Psoas muscle (tissue), 8 donors: ENCODE data around the gene FOXP3. TPM values are rescaled to one million over a fixed set of nuclear protein-coding genes. Genes with fewer than 3 reads are reported as not detected.

Source experiments
- ATAC-seq, 4 donors: fragments of 200-7000 bp; cut with Tn5 transposase; one replicate each; pipeline ENCODE4 v1.9.1; 2020; ENCODE audit warnings: moderate library complexity in 3 of 4, mild to moderate bottlenecking in 2 of 4
- DNase-seq, 2 donors: peaks; one replicate each; pipeline ENCODE4 v3.0.0-alpha.2; 2020
- H3K27ac ChIP-seq: fragments of 200-600 bp; one replicate; pipeline ENCODE4 v1.8.0; 2022
- H3K27me3 ChIP-seq, 3 donors: fragments of 200-600 bp in 1 of 3; one replicate each; pipeline versions ENCODE4 v1.6.1 to v1.8.0; 2013 to 2022; ENCODE audit warnings: low read length in 2 of 3, mild to moderate bottlenecking in 2 of 3, moderate library complexity in 1 of 3; ENCODE audit not compliant: insufficient read depth in 3 of 3
- H3K36me3 ChIP-seq, 2 donors: fragments of 200-600 bp in 1 of 2; one replicate each; pipeline versions ENCODE4 v1.6.1 to v1.8.0; 2013 to 2022; ENCODE audit warnings: low read depth in 1 of 2, mild to moderate bottlenecking in 1 of 2, moderate library complexity in 1 of 2; ENCODE audit not compliant: insufficient read depth in 1 of 2
- H3K4me1 ChIP-seq: fragments of 200-600 bp; one replicate; pipeline ENCODE4 v1.8.0; 2022
- H3K4me3 ChIP-seq: fragments of 200-600 bp; one replicate; pipeline ENCODE4 v1.8.0; 2022; ENCODE audit warnings: mild to moderate bottlenecking
- H3K9me3 ChIP-seq: fragments of 200-600 bp; one replicate; pipeline ENCODE4 v1.8.0; 2022
- CTCF ChIP-seq: fragments of 200-600 bp; IDR thresholded peaks from one replicate; pipeline ENCODE4 v1.8.0; 2022; ENCODE audit warnings: antibody characterized with exemption
- WGBS, 3 donors: extraction: QIAGEN DNeasy Blood & Tissue Kit; methylation state at CpG; one replicate each; pipeline versions ENCODE4 v1.1.6 to v1.1.7; 2013; 5-methylcytosine and 5-hydroxymethylcytosine counted together
- intact Hi-C, 2 donors: fragments of 100-400 bp; cut with DNase I; formaldehyde crosslinking; loops; one replicate each; pipeline versions ENCODE4 v1.11.0 to v1.14.2; 2022
- polyA plus RNA-seq, 3 donors: library from polyadenylated mRNA; stranded (reverse); fragments of 200-250 nt; gene quantifications; one replicate each; pipeline ENCODE4 v1.2.3, GENCODE V29; 2013
- total RNA-seq, 4 donors: library from RNA; stranded (reverse); fragmentation: NEBNext Ultra II Directional in 2 of 4; extraction: Animal tissue kit (Norgen Biotek cat#: 25700) in 2 of 4; gene quantifications; one replicate each; pipeline versions ENCODE4 v1.2.1 to v1.2.4, GENCODE V29; 2021 to 2023
- donor health status: healthy with polysubstance abuse.
- donor health status: DM: no; HTN: no; CAD: no; lungs with moderate emphysema.
- donor health status: Bipolar disorder and iron deficiency.
- donor health status: healthy.
- donor health status: DM: yes; HTN: yes; CAD: no.
- donor health status: DM: no; HTN: no; CAD: no.
- donor health status: DM: no; HTN: no; CAD: no.
- donor health status: DM: yes; HTN: yes; CAD: no.

The FOXP3 gene
- total and polyA plus RNA-seq, 7 donors, result 0.03 to 0.05 TPM; not detected in 5

GRCh38 chrX:49257074-49257790 is 7.3 kb downstream of the FOXP3 start:
- no peak for ATAC-seq
- H3K27ac ChIP-seq, result no peak overlapping the region
- DNase-seq, result no peak
- no peaks in the 10 kb centered on the region for H3K4me1 ChIP-seq
- 75 to 87% (median 79%) methylated on average over 11 to 14 of the region's 14 CpGs for WGBS, 3 donors
- no peak for TF ChIP-seq CTCF
- no peaks in the 10 kb centered on the region for H3K9me3 ChIP-seq
- H3K36me3 ChIP-seq, result no peaks in the 10 kb centered on the region
- H3K4me3 ChIP-seq, result no peak overlapping the region
- intact Hi-C loops, result no loop called here
- peaks cover 0 to 5% (median 0%) of the 10 kb centered on the region in 3 donors for H3K27me3 ChIP-seq

GRCh38 chrX:49256268-49256995 is 8.1 kb downstream of the FOXP3 start:
- no peaks in the 10 kb centered on the region for H3K9me3 ChIP-seq
- H3K4me3 ChIP-seq, result no peak overlapping the region
- H3K27ac ChIP-seq, result no peak overlapping the region
- H3K27me3 ChIP-seq, result peaks cover 0 to 5% (median 0%) of the 10 kb centered on the region in 3 donors
- no peak for TF ChIP-seq CTCF
- no peaks in the 10 kb centered on the region for H3K4me1 ChIP-seq
- 64 to 85% (median 82%) methylated on average over 7 to 9 of the region's 9 CpGs for WGBS, 3 donors
- DNase-seq (no peak), ATAC-seq (no peak)
- H3K36me3 ChIP-seq, result no peaks in the 10 kb centered on the region
- intact Hi-C loops, result no loop called here

- no peak for ATAC-seq
- no peak for TF ChIP-seq CTCF
- no peaks in the 10 kb centered on the region for H3K36me3 ChIP-seq
- WGBS, 3 donors, result 84 to 92% (median 90%) methylated on average over 7 of the region's 7 CpGs
- H3K9me3 ChIP-seq, result no peaks in the 10 kb centered on the region
- no peak overlapping the region for H3K27ac ChIP-seq
- H3K27me3 ChIP-seq, result peaks cover 0 to 5% (median 0%) of the 10 kb centered on the region in 3 donors
- no peak for DNase-seq
- H3K4me1 ChIP-seq, result no peaks in the 10 kb centered on the region
- intact Hi-C loops, result no loop called here
- H3K4me3 ChIP-seq, result no peak overlapping the region
Observed at GRCh38 chrX:49254639-49255038, 9.9 kb downstream of the FOXP3 start.

- WGBS, 3 donors, result 88 to 93% (median 92%) methylated on average over 10 to 13 of the region's 13 CpGs
- Histone ChIP-seq H3K27ac (no peak overlapping the region), H3K27me3 (no peaks in the 10 kb centered on the region), H3K9me3 (no peaks in the 10 kb centered on the region), H3K4me1 (no peaks in the 10 kb centered on the region), H3K36me3 (peaks cover 0 to 11% of the 10 kb centered on the region in 2 donors), H3K4me3 (no peak overlapping the region)
- DNase-seq (no peak), ATAC-seq (no peak)
- intact Hi-C loops, result no loop called here
- TF ChIP-seq CTCF, result no peak
Observed at GRCh38 chrX:49251325-49251724, 13.2 kb downstream of the FOXP3 start.
